PC-3 (cell line): ENCODE measurements around the gene LRRC75A.

Source experiments
- CTCF ChIP-seq: fragments of 300-600 bp; sonication (generic); conservative IDR thresholded peaks from 2 replicates; pipeline ENCODE4 v1.5.1; 2017; ENCODE audit warnings: antibody characterized with exemption, low read depth, mild to moderate bottlenecking, low read length
- EZH2 ChIP-seq: fragments of 300-600 bp; sonication (generic); IDR thresholded peaks from one replicate; pipeline ENCODE4 v1.6.1; 2017; ENCODE audit warnings: antibody characterized with exemption, mild to moderate bottlenecking, low read length; ENCODE audit not compliant: unreplicated experiment
- EZH2phosphoT487 ChIP-seq: fragments of 300-600 bp; sonication (generic); IDR thresholded peaks from 2 replicates; pipeline ENCODE4 v1.6.1; 2018; ENCODE audit warnings: mild to moderate bottlenecking, antibody characterized with exemption, low read length, borderline replicate concordance

GRCh38 chr17:16496820-16497489 lies 5.0 kb upstream of the LRRC75A start:
- TF ChIP-seq CTCF (no peak), EZH2phosphoT487 (no peak), EZH2 (no peak)
